ENCODE measurements around the gene PLA2G6. TPM values are rescaled to one million over a fixed set of nuclear protein-coding genes. Genes with fewer than 3 reads are reported as not detected.
A peak's percentile ranks its signal among the peaks of the same experiment; 100 is the strongest.

The PLA2G6 gene
- total and polyA plus RNA-seq, 2 of the 13 experiments (the other 11 are each of a cell fraction or from before 2014, with no cell fraction given), result 4.8 to 11.5 TPM

GRCh38 chr22:38110008-38110862, 71.4 kb downstream of the PLA2G6 start, which contains the start of gene BAIAP2L2 (continued):
- no peak for TF ChIP-seq CEBPZ (IDR thresholded peaks at IDR 0.05; ENCODE audit: low read length)
- TF ChIP-seq ZNF720 (CRISPR knock-in tag; IDR thresholded peaks at IDR 0.05), result no peak
- peak; percentile 23; the same call in 1 of the 2 replicates for TF ChIP-seq SP5 (CRISPR knock-in tag; IDR thresholded peaks at IDR 0.05; ENCODE audit: borderline replicate concordance, low read depth)
- no peak for TF ChIP-seq IRF9 (CRISPR knock-in tag; IDR thresholded peaks at IDR 0.05; ENCODE audit: borderline replicate concordance)
- TF ChIP-seq ZNF644 (CRISPR knock-in tag; IDR thresholded peaks at IDR 0.05; ENCODE audit: low read depth), result 0 out of 2 replicates have a peak, but pooled peaks have one; percentile 11
- no peak for TF ChIP-seq ZNF329 (CRISPR knock-in tag; IDR thresholded peaks at IDR 0.05; ENCODE audit: low read depth)
- no peak for TF ChIP-seq MTA1 (CRISPR knock-in tag; IDR thresholded peaks at IDR 0.05; ENCODE audit: borderline replicate concordance)
- no peak for TF ChIP-seq MATR3 (CRISPR knock-in tag; IDR thresholded peaks at IDR 0.05)
- TF ChIP-seq KDM2A (CRISPR knock-in tag; IDR thresholded peaks at IDR 0.05; ENCODE audit: borderline replicate concordance, low read depth), result no peak; the same call in 1 of the 2 replicates
- TF ChIP-seq ZNF580 (CRISPR knock-in tag; IDR thresholded peaks at IDR 0.05; ENCODE audit: borderline replicate concordance, low read depth), result peak; percentile 54; the same call in 1 of the 2 replicates
- TF ChIP-seq ZNF564 (CRISPR knock-in tag; IDR thresholded peaks at IDR 0.05), result no peak
- TF ChIP-seq KMT2B (CRISPR knock-in tag; IDR thresholded peaks at IDR 0.05), result 0 out of 2 replicates have a peak, but pooled peaks have one; percentile 16
- no peak for TF ChIP-seq CCAR2 (optimal IDR thresholded peaks at IDR 0.05; ENCODE audit: low read depth, low read length)
- no peak for TF ChIP-seq CEBPG (CRISPR knock-in tag; IDR thresholded peaks at IDR 0.05)
- no peak for TF ChIP-seq FOXO4 (CRISPR knock-in tag; conservative IDR thresholded peaks at IDR 0.05)
- TF ChIP-seq ZIK1 (CRISPR knock-in tag; IDR thresholded peaks at IDR 0.05; ENCODE audit: borderline replicate concordance, low read depth), result no peak
- no peak for TF ChIP-seq TRAFD1 (CRISPR knock-in tag; IDR thresholded peaks at IDR 0.05; ENCODE audit: borderline replicate concordance)
- TF ChIP-seq ZNF784 (CRISPR knock-in tag; IDR thresholded peaks at IDR 0.05; ENCODE audit: borderline replicate concordance), result no peak
